Left lung (tissue), 10 donors: ENCODE results near the gene TAOK3. TPM values are rescaled to one million over a fixed set of nuclear protein-coding genes. Genes with fewer than 3 reads are reported as not detected.

Experiments used
- ATAC-seq: fragments of 200-7000 bp; cut with Tn5 transposase; one replicate; pipeline ENCODE4 v1.9.1; 2020; ENCODE audit warnings: moderate library complexity
- DNase-seq, 4 donors: peaks; one replicate each; pipeline ENCODE4 v3.0.0-alpha.2; 2013 to 2020
- H3K27ac ChIP-seq, 2 donors: fragments of 200-600 bp; sonication (generic) in 1 of 2; one replicate each; pipeline versions ENCODE4 v1.5.0 to v1.8.0; 2020 to 2021
- H3K27me3 ChIP-seq, 2 donors: fragments of 200-600 bp; sonication (generic) in 1 of 2; one replicate each; pipeline versions ENCODE4 v1.5.0 to v1.8.0; 2020 to 2021
- H3K36me3 ChIP-seq, 2 donors: fragments of 200-600 bp; sonication (generic) in 1 of 2; one replicate each; pipeline versions ENCODE4 v1.5.0 to v1.8.0; 2020 to 2021
- H3K4me1 ChIP-seq, 2 donors: fragments of 200-600 bp; one replicate each; pipeline ENCODE4 v1.8.0; 2021
- H3K4me3 ChIP-seq, 2 donors: fragments of 200-600 bp; sonication (generic) in 1 of 2; one replicate each; pipeline versions ENCODE4 v1.5.0 to v1.8.0; 2020 to 2021; ENCODE audit warnings: mild to moderate bottlenecking in 1 of 2
- H3K9me3 ChIP-seq, 2 donors: fragments of 200-600 bp; sonication (generic) in 1 of 2; one replicate each; pipeline versions ENCODE4 v1.5.0 to v1.8.0; 2020 to 2021
- intact Hi-C, 2 donors: fragments of 100-400 bp; cut with DNase I; formaldehyde crosslinking; loops; one replicate each; pipeline versions ENCODE4 v1.11.2 to v1.14.2; 2022
- polyA plus RNA-seq, 6 donors: library from polyadenylated mRNA; unstranded; fragments of 120-200 nt; gene quantifications; one replicate each; pipeline ENCODE4 v1.2.1, GENCODE V29; 2013; ENCODE audit not compliant: insufficient read length in 6 of 6
- total RNA-seq, 2 donors: library from RNA; stranded (reverse); fragmentation: NEBNext Ultra II Directional; extraction: Animal tissue kit (Norgen Biotek cat#: 25700); gene quantifications; one replicate each; pipeline ENCODE4 v1.2.1, GENCODE V29; 2021
- TF ChIP-seq, protein P1 (sequence below), 2 donors: fragments of 200-600 bp; sonication (generic) in 1 of 2; IDR thresholded peaks; one replicate each; pipeline versions ENCODE4 v1.5.0 to v1.8.0; 2021; ENCODE audit warnings: antibody characterized with exemption in 2 of 2
- donor health status: DM: no; HTN: yes; CAD: no.
- donor health status: DM: no; HTN: no; CAD: no.

Gene TAOK3
- total and polyA plus RNA-seq, 8 donors = 39.5 to 61.8 (median 52.1) TPM

DNA sequence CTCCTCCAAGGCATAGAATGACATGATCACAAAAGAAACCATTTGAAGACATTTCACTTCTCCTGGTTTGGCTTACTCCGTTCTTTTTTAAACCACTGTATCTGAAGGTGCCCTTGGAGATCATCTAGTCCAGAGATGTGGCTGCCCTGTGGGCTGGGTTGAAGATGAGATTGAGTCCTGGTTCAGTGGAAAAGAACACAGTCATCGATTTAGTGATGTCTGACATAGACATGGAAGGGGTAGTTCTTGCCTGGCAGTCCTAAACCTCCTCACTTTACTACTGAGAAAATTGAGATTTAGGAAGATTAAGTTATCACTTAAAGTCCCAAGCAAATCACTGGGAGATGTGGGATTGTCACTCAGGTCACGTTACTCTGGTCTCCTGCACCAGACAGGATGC is 271.7 kb downstream of the TAOK3 start:
- DNase-seq (no peak), ATAC-seq (no peak)
- no peaks in the 10 kb centered on the region for H3K36me3 ChIP-seq
- H3K4me3 ChIP-seq = no peak overlapping the region
- intact Hi-C loops = no loop called here
- peaks cover 0 to 24% of the 10 kb centered on the region in 2 donors for H3K4me1 ChIP-seq
- TF ChIP-seq, protein P1, sequence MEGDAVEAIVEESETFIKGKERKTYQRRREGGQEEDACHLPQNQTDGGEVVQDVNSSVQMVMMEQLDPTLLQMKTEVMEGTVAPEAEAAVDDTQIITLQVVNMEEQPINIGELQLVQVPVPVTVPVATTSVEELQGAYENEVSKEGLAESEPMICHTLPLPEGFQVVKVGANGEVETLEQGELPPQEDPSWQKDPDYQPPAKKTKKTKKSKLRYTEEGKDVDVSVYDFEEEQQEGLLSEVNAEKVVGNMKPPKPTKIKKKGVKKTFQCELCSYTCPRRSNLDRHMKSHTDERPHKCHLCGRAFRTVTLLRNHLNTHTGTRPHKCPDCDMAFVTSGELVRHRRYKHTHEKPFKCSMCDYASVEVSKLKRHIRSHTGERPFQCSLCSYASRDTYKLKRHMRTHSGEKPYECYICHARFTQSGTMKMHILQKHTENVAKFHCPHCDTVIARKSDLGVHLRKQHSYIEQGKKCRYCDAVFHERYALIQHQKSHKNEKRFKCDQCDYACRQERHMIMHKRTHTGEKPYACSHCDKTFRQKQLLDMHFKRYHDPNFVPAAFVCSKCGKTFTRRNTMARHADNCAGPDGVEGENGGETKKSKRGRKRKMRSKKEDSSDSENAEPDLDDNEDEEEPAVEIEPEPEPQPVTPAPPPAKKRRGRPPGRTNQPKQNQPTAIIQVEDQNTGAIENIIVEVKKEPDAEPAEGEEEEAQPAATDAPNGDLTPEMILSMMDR (IDR thresholded peaks at IDR 0.05) = no peak
- H3K27ac ChIP-seq = no peak overlapping the region
- peaks cover 0 to 17% of the 10 kb centered on the region in 2 donors for H3K27me3 ChIP-seq
- H3K9me3 ChIP-seq = no peaks in the 10 kb centered on the region

Other genes starting within 250 kb of the TAOK3 start
- gene PEBP1, start 236.8 kb downstream of the TAOK3 start, total RNA-seq = 100 to 1,000 TPM; 167 to 215 TPM
- 100 to 1,000 TPM; 216 to 279 (median 238) TPM for gene PEBP1, start 236.8 kb downstream of the TAOK3 start, polyA plus RNA-seq
- gene SUDS3, start 3.6 kb upstream of the TAOK3 start, total RNA-seq = 10 to 100 TPM; 23.6 to 27.9 TPM
- 10 to 100 TPM; 46.3 to 60.8 (median 52.2) TPM for gene SUDS3, start 3.6 kb upstream of the TAOK3 start, polyA plus RNA-seq